Islet of Langerhans (tissue), 1 donor: ENCODE data around the gene THOC1.

ENCODE experiments used
- FAIRE-seq: peaks from one replicate; lab custom pipeline; 2011; peaks lifted over from hg19 to GRCh38; lab: Jason Lieb, UNC

The THOC1 gene

GRCh38 chr18:213966-214365 is 53.9 kb downstream of the THOC1 start:
- no peak for FAIRE-seq

GRCh38 chr18:213505-213904 is 54.3 kb downstream of the THOC1 start:
- FAIRE-seq, result no peak

- FAIRE-seq, result no peak
These were observed 55.1 kb downstream of the THOC1 start for GRCh38 chr18:212780-213179.

GRCh38 chr18:211582-211981 is 56.3 kb downstream of the THOC1 start:
- no peak for FAIRE-seq

GRCh38 chr18:210733-211132 is 57.1 kb downstream of the THOC1 start:
- no peak for FAIRE-seq

GRCh38 chr18:210075-210474 is 57.8 kb downstream of the THOC1 start:
- peak; percentile 41 for FAIRE-seq

GRCh38 chr18:199768-200167 is 68.1 kb downstream of the THOC1 start:
- FAIRE-seq, result no peak

GRCh38 chr18:199214-199613 is 68.6 kb downstream of the THOC1 start:
- FAIRE-seq, result no peak

- FAIRE-seq, result no peak
These were observed 72.2 kb downstream of the THOC1 start for GRCh38 chr18:195651-196050.

GRCh38 chr18:192801-193200 is 75.0 kb downstream of the THOC1 start:
- FAIRE-seq, result no peak

GRCh38 chr18:191725-192124 is 76.1 kb downstream of the THOC1 start:
- no peak for FAIRE-seq

- FAIRE-seq, result peak; percentile 90
These were observed 78.6 kb downstream of the THOC1 start for GRCh38 chr18:189254-189653.

GRCh38 chr18:183769-184168 is 84.1 kb downstream of the THOC1 start:
- FAIRE-seq, result no peak

- no peak for FAIRE-seq
These were observed 86.1 kb downstream of the THOC1 start for GRCh38 chr18:181711-182110.

- FAIRE-seq, result no peak
These were observed 88.3 kb downstream of the THOC1 start for GRCh38 chr18:179499-179898.

- no peak for FAIRE-seq
These were observed 95.5 kb downstream of the THOC1 start for GRCh38 chr18:172361-172760.
